Vagina (tissue), 2 donors: ENCODE measurements around the gene CLPTM1. TPM values are rescaled to one million over a fixed set of nuclear protein-coding genes. Genes with fewer than 3 reads are reported as not detected.
"Not testable (repeated sequence)": the region's sequence is repeated elsewhere in the genome, so short reads cannot be mapped to it uniquely, and the experiment has no call there.

Experiments used
- DNase-seq, 2 donors: peaks; one replicate each; pipeline ENCODE4 v3.0.0-alpha.2; 2017; ENCODE audit errors: extremely low spot score in 2 of 2
- H3K27ac ChIP-seq: fragments of 200-600 bp; sonication (generic); one replicate; pipeline ENCODE4 v1.5.1; 2019
- H3K27me3 ChIP-seq: fragments of 200-600 bp; sonication (generic); one replicate; pipeline ENCODE4 v1.5.1; 2019
- H3K36me3 ChIP-seq, 2 donors: fragments of 200-600 bp; sonication (generic); one replicate each; pipeline ENCODE4 v1.5.1; 2017 to 2019
- H3K4me1 ChIP-seq: fragments of 200-600 bp; sonication (generic); one replicate; pipeline ENCODE4 v1.5.1; 2019
- H3K4me3 ChIP-seq, 2 donors: fragments of 200-600 bp; sonication (generic); 1 replicate in 1 of 2; 2 replicates in 1 of 2; pipeline ENCODE4 v1.5.1; 2016 to 2019
- H3K9me3 ChIP-seq: fragments of 200-600 bp; sonication (generic); one replicate; pipeline ENCODE4 v1.5.1; 2019
- POLR2A ChIP-seq, 2 donors: fragments of 450-650 bp; IDR thresholded peaks; one replicate each; pipeline ENCODE4 v1.6.1; 2017; ENCODE audit warnings: antibody characterized with exemption in 2 of 2, mild to moderate bottlenecking in 2 of 2, moderate library complexity in 2 of 2
- POLR2AphosphoS5 ChIP-seq, 2 donors: sonication (generic); formaldehyde crosslinking; IDR thresholded peaks; one replicate each; pipeline ENCODE4 v1.9.0; 2017; ENCODE audit warnings: antibody characterized with exemption in 2 of 2, mild to moderate bottlenecking in 2 of 2, low read depth in 1 of 2; ENCODE audit not compliant: insufficient read depth in 1 of 2
- intact Hi-C: fragments of 100-400 bp; cut with DNase I; formaldehyde crosslinking; loops from one replicate; pipeline ENCODE4 v1.15.1; 2023
- total RNA-seq: library from RNA; depleted of rRNA; stranded (reverse); fragments of >200 nt; gene quantifications from one replicate; pipeline ENCODE4 v1.2.3, GENCODE V29; 2016
- TF ChIP-seq, protein P1 (sequence below), 3 experiments: fragments of 450-650 bp in 2 of 3; fragments of 200-600 bp in 1 of 3; sonication (generic) in 1 of 3; IDR thresholded peaks; one replicate each; pipeline ENCODE4 v1.5.1; 2017 to 2019; ENCODE audit warnings: antibody characterized with exemption in 3 of 3, mild to moderate bottlenecking in 2 of 3, moderate library complexity in 2 of 3

Gene CLPTM1
- total RNA-seq, 1 donor from 2014 or later = 130 TPM

GRCh38 chr19:44908836-44909261 lies 46.3 kb upstream of the CLPTM1 start:
- Histone ChIP-seq H3K27ac (no peak overlapping the region), H3K27me3 (no peaks in the 10 kb centered on the region), H3K36me3 (no peaks in the 10 kb centered on the region), H3K9me3 (no peaks in the 10 kb centered on the region), H3K4me3 (no peak overlapping the region), H3K4me1 (peaks cover 42% of the 10 kb centered on the region)
- no peak for TF ChIP-seq POLR2A (IDR thresholded peaks at IDR 0.05)
- TF ChIP-seq, protein P1, sequence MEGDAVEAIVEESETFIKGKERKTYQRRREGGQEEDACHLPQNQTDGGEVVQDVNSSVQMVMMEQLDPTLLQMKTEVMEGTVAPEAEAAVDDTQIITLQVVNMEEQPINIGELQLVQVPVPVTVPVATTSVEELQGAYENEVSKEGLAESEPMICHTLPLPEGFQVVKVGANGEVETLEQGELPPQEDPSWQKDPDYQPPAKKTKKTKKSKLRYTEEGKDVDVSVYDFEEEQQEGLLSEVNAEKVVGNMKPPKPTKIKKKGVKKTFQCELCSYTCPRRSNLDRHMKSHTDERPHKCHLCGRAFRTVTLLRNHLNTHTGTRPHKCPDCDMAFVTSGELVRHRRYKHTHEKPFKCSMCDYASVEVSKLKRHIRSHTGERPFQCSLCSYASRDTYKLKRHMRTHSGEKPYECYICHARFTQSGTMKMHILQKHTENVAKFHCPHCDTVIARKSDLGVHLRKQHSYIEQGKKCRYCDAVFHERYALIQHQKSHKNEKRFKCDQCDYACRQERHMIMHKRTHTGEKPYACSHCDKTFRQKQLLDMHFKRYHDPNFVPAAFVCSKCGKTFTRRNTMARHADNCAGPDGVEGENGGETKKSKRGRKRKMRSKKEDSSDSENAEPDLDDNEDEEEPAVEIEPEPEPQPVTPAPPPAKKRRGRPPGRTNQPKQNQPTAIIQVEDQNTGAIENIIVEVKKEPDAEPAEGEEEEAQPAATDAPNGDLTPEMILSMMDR (IDR thresholded peaks at IDR 0.05) = no peak
- no peak for TF ChIP-seq POLR2AphosphoS5 (IDR thresholded peaks at IDR 0.05; ENCODE audit: insufficient read depth in 1 of 2, low read depth in 1 of 2)
- intact Hi-C loops = no loop called here
- DNase-seq = no peak

DNA sequence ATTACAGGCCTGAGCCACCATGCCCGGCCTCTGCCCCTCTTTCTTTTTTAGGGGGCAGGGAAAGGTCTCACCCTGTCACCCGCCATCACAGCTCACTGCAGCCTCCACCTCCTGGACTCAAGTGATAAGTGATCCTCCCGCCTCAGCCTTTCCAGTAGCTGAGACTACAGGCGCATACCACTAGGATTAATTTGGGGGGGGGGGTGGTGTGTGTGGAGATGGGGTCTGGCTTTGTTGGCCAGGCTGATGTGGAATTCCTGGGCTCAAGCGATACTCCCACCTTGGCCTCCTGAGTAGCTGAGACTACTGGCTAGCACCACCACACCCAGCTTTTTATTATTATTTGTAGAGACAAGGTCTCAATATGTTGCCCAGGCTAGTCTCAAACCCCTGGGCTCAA lies 45.4 kb upstream of the CLPTM1 start:
- no peak overlapping the region for H3K4me3 ChIP-seq
- H3K27me3 ChIP-seq = no peaks in the 10 kb centered on the region
- TF ChIP-seq POLR2A (IDR thresholded peaks at IDR 0.05) (no peak), POLR2AphosphoS5 (IDR thresholded peaks at IDR 0.05; ENCODE audit: insufficient read depth in 1 of 2, low read depth in 1 of 2) (no peak)
- TF ChIP-seq, protein P1 (IDR thresholded peaks at IDR 0.05) = no peak
- peaks cover 43% of the 10 kb centered on the region for H3K4me1 ChIP-seq
- intact Hi-C loops = no loop called here
- no peaks in the 10 kb centered on the region for H3K36me3 ChIP-seq
- H3K27ac ChIP-seq = peak overlapping the region; percentile 9
- DNase-seq = no peak
- no peaks in the 10 kb centered on the region for H3K9me3 ChIP-seq

- H3K36me3 ChIP-seq, DNase-seq, intact Hi-C loops, H3K27me3 ChIP-seq, H3K4me3 ChIP-seq, H3K9me3 ChIP-seq: not testable (repeated sequence)
- H3K27ac ChIP-seq = peak overlapping the region; percentile 44
- H3K4me1 ChIP-seq = peaks cover 28% of the 10 kb centered on the region
These were observed 43.3 kb upstream of the CLPTM1 start for GRCh38 chr19:44911896-44912295.

- Histone ChIP-seq H3K27ac (peak overlapping the region; percentile 36), H3K36me3 (no peaks in the 10 kb centered on the region), H3K4me3 (no peak overlapping the region), H3K4me1 (peaks cover 28% of the 10 kb centered on the region), H3K27me3 (no peaks in the 10 kb centered on the region), H3K9me3 (no peaks in the 10 kb centered on the region)
- TF ChIP-seq POLR2A (IDR thresholded peaks at IDR 0.05) (no peak), POLR2AphosphoS5 (IDR thresholded peaks at IDR 0.05; ENCODE audit: insufficient read depth in 1 of 2, low read depth in 1 of 2) (peak in 1 of 2 donors; percentile 25)
- DNase-seq = no peak
- intact Hi-C loops = no loop called here
These were observed 42.3 kb upstream of the CLPTM1 start for GRCh38 chr19:44912854-44913253.

- H3K27ac ChIP-seq = peak overlapping the region; percentile 66
- intact Hi-C loops, H3K36me3 ChIP-seq, DNase-seq, H3K27me3 ChIP-seq, H3K4me3 ChIP-seq, H3K9me3 ChIP-seq: not testable (repeated sequence)
- peaks cover 28% of the 10 kb centered on the region for H3K4me1 ChIP-seq
These were observed 41.4 kb upstream of the CLPTM1 start for GRCh38 chr19:44913512-44914432.

DNA sequence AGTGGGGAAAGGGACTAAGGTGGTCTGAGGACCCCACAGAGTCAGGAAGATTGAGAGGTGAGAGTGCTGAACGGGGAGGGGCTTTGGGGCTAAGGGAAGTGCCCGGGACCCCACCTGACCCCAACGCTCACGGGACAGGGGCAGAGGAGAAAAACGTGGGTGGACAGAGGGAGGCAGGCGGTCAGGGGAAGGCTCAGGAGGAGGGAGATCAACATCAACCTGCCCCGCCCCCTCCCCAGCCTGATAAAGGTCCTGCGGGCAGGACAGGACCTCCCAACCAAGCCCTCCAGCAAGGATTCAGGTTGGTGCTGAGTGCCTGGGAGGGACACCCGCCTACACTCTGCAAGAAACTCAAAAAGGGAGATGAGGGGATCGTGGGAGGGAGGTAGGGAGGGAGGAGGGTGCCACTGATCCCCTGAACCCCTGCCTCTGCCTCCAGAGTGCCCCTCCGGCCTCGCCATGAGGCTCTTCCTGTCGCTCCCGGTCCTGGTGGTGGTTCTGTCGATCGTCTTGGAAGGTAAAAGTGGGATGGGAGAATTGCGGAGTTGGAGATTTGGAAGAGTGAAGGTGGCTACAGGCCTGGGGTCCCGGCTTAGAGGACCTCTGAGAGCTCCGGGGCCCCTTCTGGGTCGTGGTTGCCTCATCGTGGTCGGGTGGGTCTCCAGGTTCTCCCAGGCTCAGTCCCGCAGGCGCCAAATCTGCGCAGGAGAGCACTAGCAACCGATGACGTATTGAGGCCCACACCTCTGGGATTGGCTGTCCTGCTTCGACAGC lies 40.6 kb upstream of the CLPTM1 start, which contains the start of gene APOC1:
Gene APOC1 (plus strand): TSS at position 176 of the 774 bp plus-strand sequence. CDS start 284 bp downstream, at position 460.
- DNase-seq = not testable (repeated sequence)

More for the DNA sequence above, 40.6 kb upstream of the CLPTM1 start, which contains the start of gene APOC1:
- H3K36me3 ChIP-seq, H3K9me3 ChIP-seq, intact Hi-C loops, H3K27me3 ChIP-seq: not testable (repeated sequence)
- H3K27ac ChIP-seq = peak within 1 kb of the TSS; percentile 66
- peak within 1 kb of the TSS; percentile 38 to 44 for H3K4me3 ChIP-seq
- H3K4me1 ChIP-seq = peaks cover 28% of the 10 kb centered on the region
- peak in 1 of 2 donors; percentile 43 for TF ChIP-seq POLR2AphosphoS5 (IDR thresholded peaks at IDR 0.05; ENCODE audit: insufficient read depth in 1 of 2, low read depth in 1 of 2)
